Astrocyte (in vitro differentiated cells and primary cell): Measurements from ENCODE around the gene ATF6. TPM values are rescaled to one million over a fixed set of nuclear protein-coding genes. Genes with fewer than 3 reads are reported as not detected.
A peak's percentile ranks its signal among the peaks of the same experiment; 100 is the strongest.

ENCODE experiments used
- DNase-seq: peaks from one replicate; pipeline ENCODE4 v3.0.0-alpha.2; 2010; ENCODE audit warnings: low read depth
- FAIRE-seq: peaks from 2 replicates; lab custom pipeline; 2011; peaks lifted over from hg19 to GRCh38; lab: Jason Lieb, UNC
- H2AFZ ChIP-seq: 2 replicates; pipeline ENCODE4 v1.6.0; 2012; ENCODE audit warnings: low read depth, low read length, inconsistent platforms
- H3K27ac ChIP-seq: 2 replicates; pipeline ENCODE4 v1.5.1; 2011; ENCODE audit warnings: low read depth, low read length, inconsistent platforms
- H3K27me3 ChIP-seq: 2 replicates; pipeline ENCODE4 v1.6.0; 2011; ENCODE audit warnings: low read length, inconsistent platforms; ENCODE audit not compliant: insufficient read depth
- H3K36me3 ChIP-seq: 2 replicates; pipeline ENCODE4 v1.5.1; 2011; ENCODE audit warnings: low read length, inconsistent platforms; ENCODE audit not compliant: insufficient read depth
- H3K4me1 ChIP-seq: 2 replicates; pipeline ENCODE4 v1.5.1; 2011; ENCODE audit warnings: low read length, inconsistent platforms; ENCODE audit not compliant: insufficient read depth
- H3K4me2 ChIP-seq: 2 replicates; pipeline ENCODE4 v1.6.0; 2012; ENCODE audit warnings: low read length, inconsistent platforms
- H3K4me3 ChIP-seq: 2 replicates; pipeline ENCODE4 v1.5.1; 2011; ENCODE audit warnings: low read depth, mild to moderate bottlenecking, low read length, inconsistent platforms; ENCODE audit not compliant: insufficient read depth
- H3K79me2 ChIP-seq: 2 replicates; pipeline ENCODE4 v1.6.0; 2012; ENCODE audit warnings: mild to moderate bottlenecking, low read length, inconsistent platforms; ENCODE audit not compliant: insufficient read depth
- H3K9ac ChIP-seq: 2 replicates; pipeline ENCODE4 v1.6.0; 2012; ENCODE audit warnings: mild to moderate bottlenecking, low read length, inconsistent platforms
- H3K9me3 ChIP-seq: 2 replicates; pipeline ENCODE4 v1.5.1; 2012; ENCODE audit warnings: low read depth, mild to moderate bottlenecking, low read length, inconsistent platforms; ENCODE audit not compliant: insufficient read depth
- H4K20me1 ChIP-seq: 2 replicates; pipeline ENCODE4 v1.6.0; 2012; ENCODE audit warnings: low read length, inconsistent platforms; ENCODE audit not compliant: insufficient read depth
- H3K27ac Mint-ChIP-seq: one replicate; pipeline ENCODE4 v1.8.0; 2021; ENCODE audit warnings: mild to moderate bottlenecking, mixed read lengths; ENCODE audit not compliant: unreplicated experiment
- H3K27me3 Mint-ChIP-seq: one replicate; pipeline ENCODE4 v1.8.0; 2021; ENCODE audit warnings: low read depth, mixed read lengths; ENCODE audit not compliant: unreplicated experiment
- H3K36me3 Mint-ChIP-seq: one replicate; pipeline ENCODE4 v1.8.0; 2021; ENCODE audit warnings: low read depth, mixed read lengths; ENCODE audit not compliant: unreplicated experiment
- H3K4me1 Mint-ChIP-seq: one replicate; pipeline ENCODE4 v1.8.0; 2021; ENCODE audit warnings: low read depth, mixed read lengths; ENCODE audit not compliant: unreplicated experiment
- H3K4me3 Mint-ChIP-seq: one replicate; pipeline ENCODE4 v1.8.0; 2021; ENCODE audit warnings: mild to moderate bottlenecking, moderate library complexity, mixed read lengths; ENCODE audit not compliant: unreplicated experiment
- H3K9me3 Mint-ChIP-seq: one replicate; pipeline ENCODE4 v1.8.0; 2021; ENCODE audit warnings: mild to moderate bottlenecking, mixed read lengths; ENCODE audit not compliant: unreplicated experiment
- CTCF ChIP-seq: IDR thresholded peaks from 2 replicates; pipeline ENCODE4 v1.5.1; 2011; ENCODE audit warnings: low read depth, mild to moderate bottlenecking, inconsistent platforms, low read length, moderate library complexity; ENCODE audit not compliant: insufficient read depth
- EZH2 ChIP-seq: IDR thresholded peaks from 2 replicates; pipeline ENCODE4 v1.6.1; 2012; ENCODE audit warnings: mild to moderate bottlenecking, low read length, inconsistent platforms; ENCODE audit not compliant: insufficient read depth
- total RNA-seq: library from RNA; stranded (reverse); gene quantifications from 2 replicates; pipeline ENCODE4 v1.2.1, GENCODE V29; 2021

The ATF6 gene
- total RNA-seq, 1 donor from 2014 or later, result 25.4 TPM

DNA sequence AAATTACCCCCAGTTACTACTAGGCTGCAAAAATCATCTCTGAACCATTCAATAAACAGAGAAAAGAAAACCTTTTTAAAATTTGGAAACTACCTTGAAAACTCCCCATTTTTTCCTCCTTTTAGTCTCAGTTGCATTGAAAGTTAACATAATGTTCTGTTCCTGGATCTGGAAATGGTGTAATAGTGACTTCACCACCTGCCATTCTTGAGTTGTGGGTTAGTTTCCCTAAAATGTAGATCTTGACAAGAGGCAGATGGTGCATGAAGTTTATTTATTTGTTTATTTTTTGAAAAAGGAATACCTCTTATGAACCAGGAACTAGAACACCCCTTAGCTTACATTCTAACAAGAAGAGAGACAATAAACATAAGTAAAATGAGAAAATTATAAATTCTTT is 72.8 kb downstream of the ATF6 start:
- Histone ChIP-seq H3K9me3 (no peaks in the 10 kb centered on the region), H3K9ac (no peak overlapping the region), H3K27me3 (no peaks in the 10 kb centered on the region), H3K27ac (no peak overlapping the region), H3K4me2 (no peak overlapping the region), H3K4me3 (no peak overlapping the region), H2AFZ (no peak overlapping the region), H3K4me1 (peaks cover 6% of the 10 kb centered on the region), H3K36me3 (no peaks in the 10 kb centered on the region), H4K20me1 (no peaks in the 10 kb centered on the region), H3K79me2 (no peaks in the 10 kb centered on the region)
- no peak overlapping the region for H3K27ac Mint-ChIP-seq
- H3K4me1 Mint-ChIP-seq, result peaks cover 9% of the 10 kb centered on the region
- H3K36me3 Mint-ChIP-seq, result peaks cover 8% of the 10 kb centered on the region
- H3K4me3 Mint-ChIP-seq, result no peak overlapping the region
- FAIRE-seq (no peak), DNase-seq (no peak)
- H3K9me3 Mint-ChIP-seq, result no peaks in the 10 kb centered on the region
- TF ChIP-seq EZH2 (no peak), CTCF (no peak)
- no peaks in the 10 kb centered on the region for H3K27me3 Mint-ChIP-seq

DNA sequence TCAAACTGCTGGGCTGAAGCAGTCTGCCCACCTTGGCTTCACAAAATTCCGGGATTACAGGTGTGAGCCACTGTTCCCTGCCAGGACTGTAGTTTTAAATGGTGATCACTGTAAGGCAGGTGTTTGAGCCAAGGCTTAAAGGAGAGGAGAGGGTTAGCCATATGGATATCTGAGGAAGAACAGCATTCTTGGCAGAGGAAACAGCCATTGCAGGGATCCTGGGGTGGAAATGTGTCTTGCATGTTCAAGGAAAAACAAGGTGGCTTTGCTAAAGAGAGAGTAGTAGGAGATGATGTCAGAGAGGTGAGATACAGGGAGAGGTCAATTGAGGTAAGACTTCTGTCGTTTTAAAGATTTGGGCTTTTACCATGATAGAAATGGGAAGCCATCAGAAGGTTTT is 73.5 kb downstream of the ATF6 start:
- Histone ChIP-seq H3K27ac (no peak overlapping the region), H3K79me2 (no peaks in the 10 kb centered on the region), H3K9ac (no peak overlapping the region), H3K4me3 (no peak overlapping the region), H3K9me3 (no peaks in the 10 kb centered on the region), H2AFZ (no peak overlapping the region), H3K4me2 (no peak overlapping the region), H4K20me1 (no peaks in the 10 kb centered on the region), H3K4me1 (peaks cover 6% of the 10 kb centered on the region), H3K27me3 (no peaks in the 10 kb centered on the region), H3K36me3 (no peaks in the 10 kb centered on the region)
- Mint-ChIP-seq H3K27me3 (no peaks in the 10 kb centered on the region), H3K4me3 (no peak overlapping the region), H3K4me1 (peaks cover 9% of the 10 kb centered on the region), H3K27ac (no peak overlapping the region), H3K36me3 (peaks cover 8% of the 10 kb centered on the region), H3K9me3 (no peaks in the 10 kb centered on the region)
- DNase-seq (no peak), FAIRE-seq (no peak)
- TF ChIP-seq EZH2 (no peak), CTCF (no peak)

- Histone ChIP-seq H3K4me1 (peaks cover 6% of the 10 kb centered on the region), H3K9me3 (no peaks in the 10 kb centered on the region), H3K9ac (no peak overlapping the region), H3K27me3 (no peaks in the 10 kb centered on the region), H3K27ac (no peak overlapping the region), H3K79me2 (no peaks in the 10 kb centered on the region), H3K4me2 (no peak overlapping the region), H4K20me1 (no peaks in the 10 kb centered on the region), H3K36me3 (no peaks in the 10 kb centered on the region), H2AFZ (no peak overlapping the region), H3K4me3 (no peak overlapping the region)
- FAIRE-seq (no peak), DNase-seq (peak; percentile 67)
- Mint-ChIP-seq H3K4me1 (peaks cover 5% of the 10 kb centered on the region), H3K4me3 (no peak overlapping the region), H3K27ac (no peak overlapping the region), H3K36me3 (peaks cover 8% of the 10 kb centered on the region), H3K9me3 (no peaks in the 10 kb centered on the region), H3K27me3 (no peaks in the 10 kb centered on the region)
- TF ChIP-seq EZH2, result no peak
- no peak for TF ChIP-seq CTCF
Observed at GRCh38 chr1:161840363-161840762, 74.2 kb downstream of the ATF6 start.
